Mesothelial cell of epicardium (in vitro differentiated cells): ENCODE results near the gene TMEM91. TPM values are rescaled to one million over a fixed set of nuclear protein-coding genes. Genes with fewer than 3 reads are reported as not detected.
A peak's percentile ranks its signal among the peaks of the same experiment; 100 is the strongest.
"Not testable (repeated sequence)": the region's sequence is repeated elsewhere in the genome, so short reads cannot be mapped to it uniquely, and the experiment has no call there.

ENCODE experiments used
- DNase-seq, 2 experiments: peaks; one replicate each; pipeline ENCODE4 v3.0.0; 2021; ENCODE audit warnings: low spot score in 2 of 2; ENCODE audit not compliant: unreplicated experiment in 2 of 2
- H3K27ac Mint-ChIP-seq: 2 replicates; pipeline ENCODE4 v1.8.0; 2021; ENCODE audit warnings: mixed read lengths
- H3K27me3 Mint-ChIP-seq: 2 replicates; pipeline ENCODE4 v1.8.0; 2021; ENCODE audit warnings: low read depth, mixed read lengths
- H3K36me3 Mint-ChIP-seq: 2 replicates; pipeline ENCODE4 v1.8.0; 2021; ENCODE audit warnings: mixed read lengths
- H3K4me1 Mint-ChIP-seq: 2 replicates; pipeline ENCODE4 v1.8.0; 2021; ENCODE audit warnings: mixed read lengths
- H3K4me3 Mint-ChIP-seq: 2 replicates; pipeline ENCODE4 v1.8.0; 2021; ENCODE audit warnings: mild to moderate bottlenecking, moderate library complexity, mixed read lengths
- H3K9me3 Mint-ChIP-seq: 2 replicates; pipeline ENCODE4 v1.8.0; 2021; ENCODE audit warnings: mixed read lengths
- total RNA-seq: library from RNA; stranded (reverse); gene quantifications from 3 replicates; pipeline ENCODE4 v1.2.1, GENCODE V29; 2021
- TF ChIP-seq, protein P1 (sequence below): fragments of 200-600 bp; sonication (generic); IDR thresholded peaks from one replicate; pipeline ENCODE4 v1.5.0; 2021; ENCODE audit warnings: antibody characterized with exemption; ENCODE audit not compliant: unreplicated experiment

The TMEM91 gene
- total RNA-seq, 1 donor from 2014 or later: 19.7 TPM

DNA sequence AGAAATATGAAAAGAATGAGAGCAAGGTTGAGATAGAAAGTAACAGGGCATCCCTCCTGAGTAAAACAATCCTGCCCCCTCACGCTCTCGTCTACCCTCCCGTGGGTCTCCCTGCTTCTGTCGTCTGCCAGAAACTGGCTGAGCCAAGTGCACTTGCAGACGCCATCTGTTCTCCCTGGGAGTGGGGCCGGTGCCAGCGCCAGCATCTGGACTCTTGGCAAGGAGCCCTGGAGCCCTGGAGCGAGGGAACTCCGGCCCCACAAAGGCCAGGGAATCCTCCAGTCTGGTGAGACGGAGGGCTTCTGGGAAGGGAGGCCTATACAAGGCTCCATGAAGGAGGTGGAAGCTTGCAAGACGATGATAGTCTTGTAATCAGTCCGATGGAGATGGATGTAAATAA, 2.3 kb upstream of the TMEM91 start:
- Mint-ChIP-seq H3K4me1 (peaks cover 15% of the 10 kb centered on the region), H3K36me3 (peaks cover 6% of the 10 kb centered on the region), H3K9me3 (no peaks in the 10 kb centered on the region), H3K27ac (peak overlapping the region; percentile 87), H3K4me3 (peak overlapping the region; percentile 36), H3K27me3 (no peaks in the 10 kb centered on the region)
- peak in 1 of 2 experiments; percentile 70 for DNase-seq
- TF ChIP-seq, protein P1, sequence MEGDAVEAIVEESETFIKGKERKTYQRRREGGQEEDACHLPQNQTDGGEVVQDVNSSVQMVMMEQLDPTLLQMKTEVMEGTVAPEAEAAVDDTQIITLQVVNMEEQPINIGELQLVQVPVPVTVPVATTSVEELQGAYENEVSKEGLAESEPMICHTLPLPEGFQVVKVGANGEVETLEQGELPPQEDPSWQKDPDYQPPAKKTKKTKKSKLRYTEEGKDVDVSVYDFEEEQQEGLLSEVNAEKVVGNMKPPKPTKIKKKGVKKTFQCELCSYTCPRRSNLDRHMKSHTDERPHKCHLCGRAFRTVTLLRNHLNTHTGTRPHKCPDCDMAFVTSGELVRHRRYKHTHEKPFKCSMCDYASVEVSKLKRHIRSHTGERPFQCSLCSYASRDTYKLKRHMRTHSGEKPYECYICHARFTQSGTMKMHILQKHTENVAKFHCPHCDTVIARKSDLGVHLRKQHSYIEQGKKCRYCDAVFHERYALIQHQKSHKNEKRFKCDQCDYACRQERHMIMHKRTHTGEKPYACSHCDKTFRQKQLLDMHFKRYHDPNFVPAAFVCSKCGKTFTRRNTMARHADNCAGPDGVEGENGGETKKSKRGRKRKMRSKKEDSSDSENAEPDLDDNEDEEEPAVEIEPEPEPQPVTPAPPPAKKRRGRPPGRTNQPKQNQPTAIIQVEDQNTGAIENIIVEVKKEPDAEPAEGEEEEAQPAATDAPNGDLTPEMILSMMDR: no peak

DNA sequence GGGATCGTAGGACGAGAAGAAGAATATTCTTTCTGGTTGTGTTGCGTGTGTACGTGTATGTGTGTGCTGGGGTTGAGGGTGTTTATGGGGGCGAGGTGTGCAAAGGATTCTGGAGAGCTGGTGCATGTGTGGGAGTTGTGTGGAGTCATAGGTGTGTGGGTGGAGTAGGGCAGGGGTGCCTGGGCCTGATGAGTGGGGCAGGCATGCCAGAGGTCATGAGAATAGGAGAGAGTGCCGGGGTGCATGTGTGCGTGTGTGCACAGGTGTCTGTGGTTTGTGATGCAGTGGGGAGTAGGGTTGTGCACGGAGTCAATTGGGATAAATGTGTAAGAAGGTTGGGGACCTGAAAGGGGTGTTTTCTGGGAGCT, 649 bp downstream of the TMEM91 start:
- Mint-ChIP-seq H3K27ac (peak overlapping the region; percentile 23), H3K9me3 (no peaks in the 10 kb centered on the region), H3K27me3 (no peaks in the 10 kb centered on the region), H3K4me3 (peak overlapping the region; percentile 70), H3K36me3 (peaks cover 2% of the 10 kb centered on the region), H3K4me1 (peaks cover 15% of the 10 kb centered on the region)
- TF ChIP-seq, protein P1: no peak
- DNase-seq: no peak

DNA sequence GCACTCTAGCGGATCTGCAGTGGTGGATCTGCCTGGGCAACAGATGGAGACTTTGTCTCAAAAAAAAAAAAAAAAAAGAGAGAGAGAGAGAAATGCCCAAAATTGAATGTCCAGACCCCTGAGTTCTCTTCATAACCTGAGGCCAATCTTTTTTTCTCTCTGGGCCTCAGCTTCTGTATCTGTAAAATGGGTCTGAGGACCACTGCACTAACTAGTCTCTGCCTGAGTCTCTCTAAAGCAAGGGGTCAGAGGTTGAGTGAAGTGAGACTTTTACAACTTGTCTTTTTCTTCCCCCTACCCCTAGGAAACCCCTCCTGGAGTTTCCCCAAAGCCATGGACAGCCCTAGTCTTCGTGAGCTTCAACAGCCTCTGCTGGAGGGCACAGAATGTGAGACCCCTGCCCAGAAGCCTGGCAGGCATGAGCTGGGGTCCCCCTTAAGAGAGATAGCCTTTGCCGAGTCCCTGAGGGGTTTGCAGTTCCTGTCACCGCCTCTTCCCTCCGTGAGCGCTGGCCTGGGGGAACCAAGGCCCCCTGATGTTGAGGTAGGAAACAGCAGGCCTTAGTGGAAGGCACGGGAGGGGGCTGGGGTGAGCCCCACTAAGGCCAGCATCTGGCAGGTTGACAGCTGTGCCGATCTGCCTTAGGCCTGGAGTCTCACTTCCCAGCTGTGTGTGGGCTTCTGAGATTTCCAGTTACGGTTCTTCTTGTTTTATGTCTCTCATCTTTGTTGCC, 1.8 kb downstream of the TMEM91 start:
- H3K4me1 Mint-ChIP-seq: peaks cover 15% of the 10 kb centered on the region
- TF ChIP-seq, protein P1: no peak
- H3K4me3 Mint-ChIP-seq: peak overlapping the region; percentile 4
- no peak for DNase-seq
- H3K27ac Mint-ChIP-seq: peak overlapping the region; percentile 82
- H3K36me3 Mint-ChIP-seq: peaks cover 6% of the 10 kb centered on the region
- H3K9me3 Mint-ChIP-seq: no peaks in the 10 kb centered on the region
- no peaks in the 10 kb centered on the region for H3K27me3 Mint-ChIP-seq

DNA sequence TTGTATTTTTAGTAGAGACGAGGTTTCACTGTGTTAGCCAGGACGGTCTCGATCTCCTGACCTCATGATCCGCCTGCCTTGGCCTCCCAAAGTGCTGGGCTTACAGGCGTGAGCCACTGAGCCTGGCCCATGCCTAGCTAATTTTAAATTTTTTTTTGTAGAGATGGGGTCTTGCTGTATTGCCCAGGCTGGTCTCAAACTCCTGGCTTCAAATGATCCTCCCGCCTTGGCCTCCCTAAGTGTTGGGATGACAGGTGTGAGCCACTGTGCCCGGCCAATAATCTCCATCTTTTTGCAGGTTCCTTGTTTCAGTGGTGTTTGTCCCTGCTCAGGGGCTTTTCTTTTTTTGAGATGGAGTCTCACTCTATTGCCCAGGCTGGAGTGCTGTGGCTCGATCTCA, 5.2 kb downstream of the TMEM91 start:
- H3K4me1 Mint-ChIP-seq, H3K9me3 Mint-ChIP-seq, DNase-seq, H3K27ac Mint-ChIP-seq, H3K4me3 Mint-ChIP-seq, H3K27me3 Mint-ChIP-seq: not testable (repeated sequence)
- peaks cover 15% of the 10 kb centered on the region for H3K36me3 Mint-ChIP-seq

DNA sequence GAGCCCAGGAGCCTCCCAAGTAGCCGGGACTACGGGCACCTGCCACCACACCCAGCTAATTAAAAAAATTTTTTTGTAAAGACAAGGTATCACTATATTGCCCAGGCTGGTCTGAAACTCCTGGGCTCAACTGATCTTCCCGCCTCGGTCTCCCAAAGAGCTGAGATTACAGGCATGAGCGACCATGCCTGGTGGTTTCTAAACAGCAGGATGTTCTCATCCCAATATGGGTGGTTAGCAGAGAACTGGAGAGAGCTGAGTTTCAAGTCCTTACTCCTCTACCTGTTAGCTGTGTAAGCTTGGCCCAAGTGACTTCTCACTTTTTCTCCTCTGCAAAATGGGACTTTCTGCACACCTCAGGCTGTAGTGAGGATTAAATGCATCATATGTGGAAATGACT, 8.0 kb downstream of the TMEM91 start:
- H3K27me3 Mint-ChIP-seq: no peaks in the 10 kb centered on the region
- no peak overlapping the region for H3K4me3 Mint-ChIP-seq
- no peaks in the 10 kb centered on the region for H3K4me1 Mint-ChIP-seq
- peaks cover 13% of the 10 kb centered on the region for H3K36me3 Mint-ChIP-seq
- no peak for DNase-seq
- no peaks in the 10 kb centered on the region for H3K9me3 Mint-ChIP-seq
- TF ChIP-seq, protein P1: no peak
- no peak overlapping the region for H3K27ac Mint-ChIP-seq

DNA sequence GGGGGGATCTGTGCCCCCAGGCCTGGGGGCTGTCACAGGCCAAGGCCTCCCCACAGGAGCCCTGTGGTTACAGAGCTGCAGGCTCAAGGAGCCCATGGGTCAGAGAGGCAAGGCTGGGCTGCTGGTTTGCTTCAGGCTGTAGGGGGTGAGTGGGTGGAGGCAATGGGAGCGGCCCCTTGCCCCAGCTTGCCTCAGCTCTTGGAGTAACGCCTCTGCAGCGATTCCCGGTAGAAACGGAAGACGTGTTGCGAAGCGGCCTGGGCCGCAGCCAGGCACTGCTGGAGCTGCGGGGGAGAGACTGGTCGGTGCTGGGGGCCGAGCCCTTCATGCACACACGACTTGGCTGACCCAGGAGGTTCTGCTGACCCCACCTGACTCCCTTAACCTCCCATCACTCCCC, 10.1 kb downstream of the TMEM91 start:
- DNase-seq: no peak
- Mint-ChIP-seq H3K36me3 (peaks cover 17% of the 10 kb centered on the region), H3K27ac (no peak overlapping the region), H3K4me1 (no peaks in the 10 kb centered on the region), H3K4me3 (no peak overlapping the region), H3K27me3 (no peaks in the 10 kb centered on the region), H3K9me3 (no peaks in the 10 kb centered on the region)
- TF ChIP-seq, protein P1: no peak
